Stomach (tissue), 4 donors: Measurements from ENCODE around the gene STRADA.

Experiments used
- EP300 ChIP-seq: sonication (generic); formaldehyde crosslinking; IDR thresholded peaks from one replicate; pipeline ENCODE4 v1.6.1; 2017; ENCODE audit warnings: antibody characterized with exemption
- POLR2A ChIP-seq, 4 donors: fragments of 450-650 bp; IDR thresholded peaks; one replicate each; pipeline ENCODE4 v1.6.1; 2016; ENCODE audit warnings: antibody characterized with exemption in 4 of 4, control low read depth in 2 of 4, mild to moderate bottlenecking in 1 of 4, moderate library complexity in 1 of 4
- POLR2AphosphoS5 ChIP-seq, 3 donors: sonication (generic); formaldehyde crosslinking; IDR thresholded peaks; one replicate each; pipeline ENCODE4 v1.6.1; 2016; ENCODE audit warnings: antibody characterized with exemption in 3 of 3
- TF ChIP-seq, protein P1 (sequence below), 7 experiments: fragments of 450-650 bp in 4 of 7; fragments of 200-600 bp in 3 of 7; sonication (generic) in 3 of 7; IDR thresholded peaks; one replicate each; pipeline ENCODE4 v1.5.1; 2016 to 2019; ENCODE audit warnings: antibody characterized with exemption in 7 of 7, control low read depth in 2 of 7, mild to moderate bottlenecking in 1 of 7

DNA sequence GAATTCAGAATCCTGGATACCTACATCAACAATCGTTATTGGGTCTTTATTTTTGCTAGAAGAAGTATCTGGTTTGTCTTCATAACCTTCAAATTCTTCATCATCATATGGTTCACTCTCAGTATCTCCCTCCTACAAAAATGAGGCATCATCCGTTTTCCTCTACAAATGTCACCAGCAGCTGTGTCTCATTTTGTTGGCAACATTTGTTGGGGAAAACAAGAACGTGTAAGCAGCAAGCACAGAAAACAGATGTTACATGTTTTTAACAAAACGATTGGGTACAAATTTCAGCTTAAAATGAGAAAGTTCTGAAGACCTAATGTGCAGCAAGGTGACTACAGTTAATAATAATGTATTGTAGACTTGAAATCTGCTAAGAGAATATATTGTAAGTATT is 23.1 kb upstream of the STRADA start:
- TF ChIP-seq POLR2AphosphoS5 (IDR thresholded peaks at IDR 0.05): no peak
- TF ChIP-seq, protein P1, sequence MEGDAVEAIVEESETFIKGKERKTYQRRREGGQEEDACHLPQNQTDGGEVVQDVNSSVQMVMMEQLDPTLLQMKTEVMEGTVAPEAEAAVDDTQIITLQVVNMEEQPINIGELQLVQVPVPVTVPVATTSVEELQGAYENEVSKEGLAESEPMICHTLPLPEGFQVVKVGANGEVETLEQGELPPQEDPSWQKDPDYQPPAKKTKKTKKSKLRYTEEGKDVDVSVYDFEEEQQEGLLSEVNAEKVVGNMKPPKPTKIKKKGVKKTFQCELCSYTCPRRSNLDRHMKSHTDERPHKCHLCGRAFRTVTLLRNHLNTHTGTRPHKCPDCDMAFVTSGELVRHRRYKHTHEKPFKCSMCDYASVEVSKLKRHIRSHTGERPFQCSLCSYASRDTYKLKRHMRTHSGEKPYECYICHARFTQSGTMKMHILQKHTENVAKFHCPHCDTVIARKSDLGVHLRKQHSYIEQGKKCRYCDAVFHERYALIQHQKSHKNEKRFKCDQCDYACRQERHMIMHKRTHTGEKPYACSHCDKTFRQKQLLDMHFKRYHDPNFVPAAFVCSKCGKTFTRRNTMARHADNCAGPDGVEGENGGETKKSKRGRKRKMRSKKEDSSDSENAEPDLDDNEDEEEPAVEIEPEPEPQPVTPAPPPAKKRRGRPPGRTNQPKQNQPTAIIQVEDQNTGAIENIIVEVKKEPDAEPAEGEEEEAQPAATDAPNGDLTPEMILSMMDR (IDR thresholded peaks at IDR 0.05): no peak
- no peak for TF ChIP-seq POLR2A (IDR thresholded peaks at IDR 0.05)
- TF ChIP-seq EP300: no peak
